ENCODE results near the gene BLMH. TPM values are rescaled to one million over a fixed set of nuclear protein-coding genes. Genes with fewer than 3 reads are reported as not detected.

BLMH gene
- total RNA-seq, 1 donor = 39.8 TPM

- Histone ChIP-seq H3K79me2 (ENCODE audit: insufficient read depth, low read length) (no peaks in the 10 kb centered on the region), H4K20me1 (ENCODE audit: insufficient read depth, low read length) (no peaks in the 10 kb centered on the region), H3K4me2 (ENCODE audit: insufficient read depth, low read length) (no peak overlapping the region), H3K27me3 (ENCODE audit: insufficient read depth, low read length) (peaks cover 26% of the 10 kb centered on the region), H3K36me3 (ENCODE audit: insufficient read depth, low read length) (no peaks in the 10 kb centered on the region), H3K9me3 (ENCODE audit: low read depth, low read length) (no peaks in the 10 kb centered on the region), H2AFZ (ENCODE audit: low read length) (no peak overlapping the region), H3K4me1 (ENCODE audit: insufficient read depth, low read length) (no peaks in the 10 kb centered on the region), H3K27ac (ENCODE audit: low read depth, low read length) (no peak overlapping the region), H3K4me3 (ENCODE audit: insufficient read depth, low read length) (no peak overlapping the region)
- no peak for TF ChIP-seq CTCF (IDR thresholded peaks at IDR 0.05; ENCODE audit: extremely low read depth, low read depth, low read length)
- no peak for DNase-seq (ENCODE audit: insufficient read length, low spot score, missing footprints)
Measured at GRCh38 chr17:30221346-30221745, 70.4 kb downstream of the BLMH start.

- H3K27me3 ChIP-seq (ENCODE audit: insufficient read depth, low read length) = peaks cover 18% of the 10 kb centered on the region
- H3K4me3 ChIP-seq (ENCODE audit: insufficient read depth, low read length) = no peak overlapping the region
- H3K4me1 ChIP-seq (ENCODE audit: insufficient read depth, low read length) = no peaks in the 10 kb centered on the region
- no peak for DNase-seq (ENCODE audit: insufficient read length, low spot score, missing footprints)
- no peaks in the 10 kb centered on the region for H3K9me3 ChIP-seq (ENCODE audit: low read depth, low read length)
- no peak overlapping the region for H2AFZ ChIP-seq (ENCODE audit: low read length)
- TF ChIP-seq CTCF (IDR thresholded peaks at IDR 0.05; ENCODE audit: extremely low read depth, low read depth, low read length) = no peak
- H4K20me1 ChIP-seq (ENCODE audit: insufficient read depth, low read length) = no peaks in the 10 kb centered on the region
- no peaks in the 10 kb centered on the region for H3K79me2 ChIP-seq (ENCODE audit: insufficient read depth, low read length)
- no peak overlapping the region for H3K27ac ChIP-seq (ENCODE audit: low read depth, low read length)
- H3K4me2 ChIP-seq (ENCODE audit: insufficient read depth, low read length) = no peak overlapping the region
- H3K36me3 ChIP-seq (ENCODE audit: insufficient read depth, low read length) = no peaks in the 10 kb centered on the region
Measured at GRCh38 chr17:30220414-30220813, 71.3 kb downstream of the BLMH start.

DNA sequence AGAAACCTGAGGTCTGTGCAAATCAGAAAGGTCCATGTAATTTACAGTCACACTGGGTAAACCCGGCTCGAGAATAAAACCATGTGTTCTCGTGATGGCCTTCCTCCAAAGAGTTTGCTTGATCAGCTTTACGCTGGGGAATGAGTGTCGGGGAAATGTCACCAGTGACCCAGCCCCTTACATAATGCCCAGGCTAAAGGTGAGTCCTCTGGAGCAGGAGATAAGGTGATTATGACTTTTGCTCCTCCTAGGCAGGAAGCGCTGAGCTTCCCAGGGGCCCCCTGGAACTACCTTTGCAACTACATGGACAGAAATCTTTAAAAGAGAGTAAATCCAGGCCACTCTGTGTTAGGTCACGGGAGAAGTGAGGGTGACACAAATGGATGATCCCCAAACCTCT lies 71.9 kb downstream of the BLMH start:
- no peaks in the 10 kb centered on the region for H4K20me1 ChIP-seq (ENCODE audit: insufficient read depth, low read length)
- H3K9me3 ChIP-seq (ENCODE audit: low read depth, low read length) = no peaks in the 10 kb centered on the region
- peaks cover 13% of the 10 kb centered on the region for H3K27me3 ChIP-seq (ENCODE audit: insufficient read depth, low read length)
- no peaks in the 10 kb centered on the region for H3K36me3 ChIP-seq (ENCODE audit: insufficient read depth, low read length)
- H3K4me1 ChIP-seq (ENCODE audit: insufficient read depth, low read length) = no peaks in the 10 kb centered on the region
- no peak overlapping the region for H3K27ac ChIP-seq (ENCODE audit: low read depth, low read length)
- no peak overlapping the region for H3K4me3 ChIP-seq (ENCODE audit: insufficient read depth, low read length)
- no peaks in the 10 kb centered on the region for H3K79me2 ChIP-seq (ENCODE audit: insufficient read depth, low read length)
- DNase-seq (ENCODE audit: insufficient read length, low spot score, missing footprints) = no peak
- H3K4me2 ChIP-seq (ENCODE audit: insufficient read depth, low read length) = no peak overlapping the region
- no peak for TF ChIP-seq CTCF (IDR thresholded peaks at IDR 0.05; ENCODE audit: extremely low read depth, low read depth, low read length)
- H2AFZ ChIP-seq (ENCODE audit: low read length) = no peak overlapping the region

DNA sequence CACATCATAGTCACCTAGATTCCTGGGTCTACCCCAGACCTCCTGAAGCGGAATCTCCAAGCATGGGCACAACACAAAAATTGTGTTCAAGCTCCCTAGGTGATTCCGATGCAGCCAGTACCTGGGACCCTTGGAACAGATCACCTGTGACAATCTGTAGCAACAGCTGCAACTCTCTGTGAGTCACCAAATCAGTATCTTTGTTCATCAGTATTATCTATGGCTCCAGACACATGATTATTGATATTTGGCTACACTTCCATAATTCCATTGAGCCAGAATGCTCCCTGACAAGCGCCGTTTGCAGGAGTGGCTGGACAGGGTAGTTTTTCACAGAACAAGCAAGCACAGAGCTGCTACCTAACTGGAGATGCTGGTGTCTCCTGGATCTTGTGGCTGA lies 72.4 kb downstream of the BLMH start:
- no peak for DNase-seq (ENCODE audit: insufficient read length, low spot score, missing footprints)
- Histone ChIP-seq H3K4me2 (ENCODE audit: insufficient read depth, low read length) (no peak overlapping the region), H4K20me1 (ENCODE audit: insufficient read depth, low read length) (no peaks in the 10 kb centered on the region), H3K4me3 (ENCODE audit: insufficient read depth, low read length) (no peak overlapping the region), H2AFZ (ENCODE audit: low read length) (no peak overlapping the region), H3K27ac (ENCODE audit: low read depth, low read length) (no peak overlapping the region), H3K79me2 (ENCODE audit: insufficient read depth, low read length) (no peaks in the 10 kb centered on the region), H3K36me3 (ENCODE audit: insufficient read depth, low read length) (no peaks in the 10 kb centered on the region), H3K4me1 (ENCODE audit: insufficient read depth, low read length) (no peaks in the 10 kb centered on the region), H3K27me3 (ENCODE audit: insufficient read depth, low read length) (peaks cover 8% of the 10 kb centered on the region), H3K9me3 (ENCODE audit: low read depth, low read length) (no peaks in the 10 kb centered on the region)
- no peak for TF ChIP-seq CTCF (IDR thresholded peaks at IDR 0.05; ENCODE audit: extremely low read depth, low read depth, low read length)

Data from osteoblast (primary cell).